ENCODE results near the gene ADM2. TPM values are rescaled to one million over a fixed set of nuclear protein-coding genes. Genes with fewer than 3 reads are reported as not detected.

Gene ADM2
- total RNA-seq, 1 experiment from 2014 or later = 11.9 TPM

DNA sequence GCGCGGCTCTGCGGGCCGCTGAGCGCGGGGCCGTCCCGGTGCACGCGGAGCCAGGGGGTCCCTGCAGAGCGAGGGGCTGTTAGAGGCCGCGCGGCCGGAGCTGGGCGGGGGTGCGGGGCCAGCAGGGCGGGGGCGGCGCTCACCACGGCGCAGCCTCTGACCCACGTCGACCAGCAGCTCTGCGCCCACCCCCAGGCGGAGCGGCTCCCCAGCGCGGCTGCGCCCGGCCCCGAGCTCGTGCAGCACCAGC lies 44.4 kb downstream of the ADM2 start:
- H2BK20ac ChIP-seq (ENCODE audit: low read depth, low read length, poor library complexity, severe bottlenecking) = no peak overlapping the region
- DNase-seq = no peak
- Mint-ChIP-seq H3K27me3 (ENCODE audit: low read depth) (peaks cover 40% of the 10 kb centered on the region), H3K4me3 (peak overlapping the region; percentile 82 to 88), H3K4me1 (peaks cover 11 to 15% of the 10 kb centered on the region in 2 experiments), H3K36me3 (ENCODE audit: insufficient read depth in 1 of 3, low read depth in 3 of 3) (peaks cover 2 to 24% (median 18%) of the 10 kb centered on the region in 3 experiments; a peak in 5 of 7 replicates), H3K27ac (no peak overlapping the region), H3K9me3 (no peaks in the 10 kb centered on the region; a peak in 1 of 5 replicates)
- no peaks in the 10 kb centered on the region for H3K9me3 ChIP-seq (ENCODE audit: control insufficient read depth, low read depth, low read length)
- no CpG with 5 or more reads among the region's 33 CpGs for WGBS (ENCODE audit: extremely low coverage, insufficient read length, low lambda C conversion rate)
- TF ChIP-seq CTCF (conservative IDR thresholded peaks at IDR 0.05) = no peak
- H3K4me2 ChIP-seq (ENCODE audit: insufficient read depth, insufficient read length, low read length) = peak overlapping the region; percentile 70
- H3K4ac ChIP-seq (ENCODE audit: low read depth, low read length) = no peak overlapping the region
- H3K79me1 ChIP-seq (ENCODE audit: insufficient read depth, low read depth, low read length, poor library complexity, severe bottlenecking) = no peaks in the 10 kb centered on the region
- no peak overlapping the region for H3T11ph ChIP-seq (ENCODE audit: low read length)
- H4K91ac ChIP-seq (ENCODE audit: insufficient read length, low read depth, low read length) = no peak overlapping the region
- H3K23ac ChIP-seq (ENCODE audit: insufficient read length, low read depth, low read length) = no peak overlapping the region
- no peak overlapping the region for H4K5ac ChIP-seq (ENCODE audit: insufficient read length, low read depth, low read length)
- no peak overlapping the region for H4K8ac ChIP-seq (replicated peaks; ENCODE audit: insufficient read length, low read depth, low read length)
- H3K14ac ChIP-seq (ENCODE audit: insufficient read depth, low read length) = peak overlapping the region; percentile 18; the same call in 1 of the 2 replicates
- H3K27ac ChIP-seq (ENCODE audit: insufficient read length, low read depth, low read length) = no peak overlapping the region
- H2BK5ac ChIP-seq (ENCODE audit: insufficient read length, low read length) = no peak overlapping the region
- H2BK15ac ChIP-seq (ENCODE audit: low read depth, low read length) = no peak overlapping the region
- no peak overlapping the region for H2AK5ac ChIP-seq (ENCODE audit: insufficient read length, low read length)
- no peaks in the 10 kb centered on the region for H3K79me2 ChIP-seq (ENCODE audit: insufficient read depth, low read length)
- peaks cover 3% of the 10 kb centered on the region; the same call in 1 of the 2 replicates for H3K4me1 ChIP-seq (ENCODE audit: insufficient read depth, low read length)
- no peak overlapping the region for H3K9ac ChIP-seq (ENCODE audit: extremely low read depth, insufficient read length, low read length)
- H3K56ac ChIP-seq (ENCODE audit: insufficient read length, low read depth, low read length) = no peak overlapping the region
- H4K20me1 ChIP-seq (ENCODE audit: control insufficient read depth, insufficient read depth, insufficient read length) = no peaks in the 10 kb centered on the region
- H3K23me2 ChIP-seq (ENCODE audit: insufficient read length, low read depth, low read length, poor library complexity, severe bottlenecking) = peaks cover 8% of the 10 kb centered on the region
- no peak overlapping the region for H2BK120ac ChIP-seq (ENCODE audit: low read depth, low read length, poor library complexity, severe bottlenecking)
- H2BK12ac ChIP-seq (ENCODE audit: insufficient read length, low read depth, low read length) = no peak overlapping the region
- H3K27me3 ChIP-seq (ENCODE audit: insufficient read depth, low read length) = peaks cover 25% of the 10 kb centered on the region; the same call in 1 of the 2 replicates
- H2AFZ ChIP-seq (ENCODE audit: low read length) = no peak overlapping the region
- H3K18ac ChIP-seq (ENCODE audit: insufficient read length, low read depth, low read length) = no peak overlapping the region
